B cell (primary cell): Measurements from ENCODE around the gene CPA5.

Experiments
- EZH2 ChIP-seq: IDR thresholded peaks from 2 replicates; pipeline ENCODE4 v1.6.1; 2012; ENCODE audit warnings: borderline replicate concordance, low read depth, mild to moderate bottlenecking, moderate library complexity, low read length; ENCODE audit not compliant: insufficient read depth, poor library complexity, severe bottlenecking
- TF ChIP-seq, protein P1 (sequence below): fragments of 200-600 bp; IDR thresholded peaks from one replicate; pipeline ENCODE4 v1.8.0; 2022; ENCODE audit warnings: antibody characterized with exemption, mild to moderate bottlenecking

DNA sequence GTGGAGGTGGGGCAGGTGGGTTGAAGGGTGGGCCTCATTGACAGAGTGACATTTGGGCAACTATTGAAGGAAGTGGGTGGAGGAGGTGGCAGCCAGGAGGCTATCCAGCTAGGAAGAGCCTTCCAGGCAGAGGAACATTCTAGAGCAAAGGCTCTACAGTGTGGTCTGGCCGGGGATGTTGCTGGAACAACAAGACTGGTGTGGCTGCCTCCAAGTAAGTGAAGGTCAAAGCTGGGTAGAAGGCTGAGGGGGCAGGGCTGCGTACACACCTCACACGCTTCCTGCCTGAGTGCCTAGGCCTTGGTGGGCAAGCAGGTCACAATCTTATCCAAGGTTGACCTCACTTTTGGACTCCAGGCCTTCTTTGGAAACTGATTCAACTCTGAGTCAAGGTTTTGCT lies 42.3 kb downstream of the CPA5 start:
- TF ChIP-seq, protein P1, sequence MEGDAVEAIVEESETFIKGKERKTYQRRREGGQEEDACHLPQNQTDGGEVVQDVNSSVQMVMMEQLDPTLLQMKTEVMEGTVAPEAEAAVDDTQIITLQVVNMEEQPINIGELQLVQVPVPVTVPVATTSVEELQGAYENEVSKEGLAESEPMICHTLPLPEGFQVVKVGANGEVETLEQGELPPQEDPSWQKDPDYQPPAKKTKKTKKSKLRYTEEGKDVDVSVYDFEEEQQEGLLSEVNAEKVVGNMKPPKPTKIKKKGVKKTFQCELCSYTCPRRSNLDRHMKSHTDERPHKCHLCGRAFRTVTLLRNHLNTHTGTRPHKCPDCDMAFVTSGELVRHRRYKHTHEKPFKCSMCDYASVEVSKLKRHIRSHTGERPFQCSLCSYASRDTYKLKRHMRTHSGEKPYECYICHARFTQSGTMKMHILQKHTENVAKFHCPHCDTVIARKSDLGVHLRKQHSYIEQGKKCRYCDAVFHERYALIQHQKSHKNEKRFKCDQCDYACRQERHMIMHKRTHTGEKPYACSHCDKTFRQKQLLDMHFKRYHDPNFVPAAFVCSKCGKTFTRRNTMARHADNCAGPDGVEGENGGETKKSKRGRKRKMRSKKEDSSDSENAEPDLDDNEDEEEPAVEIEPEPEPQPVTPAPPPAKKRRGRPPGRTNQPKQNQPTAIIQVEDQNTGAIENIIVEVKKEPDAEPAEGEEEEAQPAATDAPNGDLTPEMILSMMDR, result no peak
- TF ChIP-seq EZH2, result no peak
